NB4 (cell line): ENCODE measurements around the gene NDUFC2.
A peak's percentile ranks its signal among the peaks of the same experiment; 100 is the strongest.
"Not testable (repeated sequence)": the region's sequence is repeated elsewhere in the genome, so short reads cannot be mapped to it uniquely, and the experiment has no call there.

Source experiments
- DNase-seq: peaks from one replicate; pipeline ENCODE4 v3.0.0; 2010; ENCODE audit warnings: low read depth
- H3K4me3 ChIP-seq: one replicate; pipeline ENCODE4 v1.5.1; 2011; ENCODE audit warnings: mild to moderate bottlenecking, low read depth, low read length, moderate library complexity
- MAX ChIP-seq: IDR thresholded peaks from 2 replicates; pipeline ENCODE4 v1.6.1; 2011; ENCODE audit warnings: low read depth, low read length
- MYC ChIP-seq: IDR thresholded peaks from 2 replicates; pipeline ENCODE4 v1.6.1; 2011; ENCODE audit warnings: low read depth, low read length
- POLR2A ChIP-seq: IDR thresholded peaks from 2 replicates; pipeline ENCODE4 v1.6.1; 2011; ENCODE audit warnings: mild to moderate bottlenecking; ENCODE audit not compliant: insufficient read length; ENCODE audit errors: extremely low read depth
- TF ChIP-seq, protein P1 (sequence below): IDR thresholded peaks from one replicate; pipeline ENCODE4 v1.5.1; 2012; ENCODE audit warnings: low read depth, low read length

Gene NDUFC2

GRCh38 chr11:78081583-78081982, 1.9 kb upstream of the NDUFC2 start:
- TF ChIP-seq MYC (no peak), POLR2A (no peak)
- no peak overlapping the region for H3K4me3 ChIP-seq
- DNase-seq = no peak

- no peak overlapping the region for H3K4me3 ChIP-seq
- DNase-seq = peak; percentile 54
- TF ChIP-seq, protein P1, sequence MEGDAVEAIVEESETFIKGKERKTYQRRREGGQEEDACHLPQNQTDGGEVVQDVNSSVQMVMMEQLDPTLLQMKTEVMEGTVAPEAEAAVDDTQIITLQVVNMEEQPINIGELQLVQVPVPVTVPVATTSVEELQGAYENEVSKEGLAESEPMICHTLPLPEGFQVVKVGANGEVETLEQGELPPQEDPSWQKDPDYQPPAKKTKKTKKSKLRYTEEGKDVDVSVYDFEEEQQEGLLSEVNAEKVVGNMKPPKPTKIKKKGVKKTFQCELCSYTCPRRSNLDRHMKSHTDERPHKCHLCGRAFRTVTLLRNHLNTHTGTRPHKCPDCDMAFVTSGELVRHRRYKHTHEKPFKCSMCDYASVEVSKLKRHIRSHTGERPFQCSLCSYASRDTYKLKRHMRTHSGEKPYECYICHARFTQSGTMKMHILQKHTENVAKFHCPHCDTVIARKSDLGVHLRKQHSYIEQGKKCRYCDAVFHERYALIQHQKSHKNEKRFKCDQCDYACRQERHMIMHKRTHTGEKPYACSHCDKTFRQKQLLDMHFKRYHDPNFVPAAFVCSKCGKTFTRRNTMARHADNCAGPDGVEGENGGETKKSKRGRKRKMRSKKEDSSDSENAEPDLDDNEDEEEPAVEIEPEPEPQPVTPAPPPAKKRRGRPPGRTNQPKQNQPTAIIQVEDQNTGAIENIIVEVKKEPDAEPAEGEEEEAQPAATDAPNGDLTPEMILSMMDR = no peak
- TF ChIP-seq MYC (no peak), POLR2A (no peak), MAX (no peak)
These were observed 1.3 kb upstream of the NDUFC2 start for GRCh38 chr11:78080818-78081495.

DNA sequence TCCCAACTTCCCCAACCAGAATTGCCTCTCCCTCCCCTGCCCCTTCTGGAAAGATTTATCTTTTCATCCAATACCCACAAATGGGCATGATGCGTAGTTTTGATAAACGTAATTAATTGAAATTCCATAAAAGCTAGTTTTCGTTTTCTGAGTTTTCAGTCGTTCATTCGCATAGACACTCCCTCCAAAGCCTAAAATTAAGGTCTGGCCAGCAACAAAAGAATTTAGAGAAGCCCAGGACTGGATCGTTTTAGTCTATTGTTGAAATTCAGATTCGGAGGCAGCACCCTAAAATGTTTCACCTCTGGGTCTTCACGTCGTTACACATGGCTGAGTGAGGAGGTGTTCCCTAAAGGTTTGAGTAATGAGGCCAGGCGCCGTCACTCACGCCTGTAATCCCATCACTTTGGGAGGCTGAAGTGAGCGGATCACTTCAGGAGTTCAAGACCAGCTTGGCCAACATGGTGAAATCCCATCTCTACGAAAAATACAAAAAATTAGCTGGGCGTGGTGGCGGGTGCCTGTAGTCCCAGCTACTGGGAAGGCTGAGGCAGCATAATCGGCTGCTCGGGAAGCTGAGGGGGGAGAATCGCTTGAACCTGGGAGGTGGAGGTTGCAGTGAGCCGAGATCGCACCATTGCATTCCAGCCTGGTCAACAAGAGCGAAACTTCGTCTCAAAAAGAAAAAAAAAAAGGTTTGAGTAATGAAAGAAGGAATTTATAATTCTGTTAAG, 589 bp upstream of the NDUFC2 start:
- H3K4me3 ChIP-seq = peak overlapping the region; percentile 91
- TF ChIP-seq POLR2A (no peak), MAX (no peak), MYC (no peak)
- TF ChIP-seq, protein P1 = no peak
- no peak for DNase-seq

DNA sequence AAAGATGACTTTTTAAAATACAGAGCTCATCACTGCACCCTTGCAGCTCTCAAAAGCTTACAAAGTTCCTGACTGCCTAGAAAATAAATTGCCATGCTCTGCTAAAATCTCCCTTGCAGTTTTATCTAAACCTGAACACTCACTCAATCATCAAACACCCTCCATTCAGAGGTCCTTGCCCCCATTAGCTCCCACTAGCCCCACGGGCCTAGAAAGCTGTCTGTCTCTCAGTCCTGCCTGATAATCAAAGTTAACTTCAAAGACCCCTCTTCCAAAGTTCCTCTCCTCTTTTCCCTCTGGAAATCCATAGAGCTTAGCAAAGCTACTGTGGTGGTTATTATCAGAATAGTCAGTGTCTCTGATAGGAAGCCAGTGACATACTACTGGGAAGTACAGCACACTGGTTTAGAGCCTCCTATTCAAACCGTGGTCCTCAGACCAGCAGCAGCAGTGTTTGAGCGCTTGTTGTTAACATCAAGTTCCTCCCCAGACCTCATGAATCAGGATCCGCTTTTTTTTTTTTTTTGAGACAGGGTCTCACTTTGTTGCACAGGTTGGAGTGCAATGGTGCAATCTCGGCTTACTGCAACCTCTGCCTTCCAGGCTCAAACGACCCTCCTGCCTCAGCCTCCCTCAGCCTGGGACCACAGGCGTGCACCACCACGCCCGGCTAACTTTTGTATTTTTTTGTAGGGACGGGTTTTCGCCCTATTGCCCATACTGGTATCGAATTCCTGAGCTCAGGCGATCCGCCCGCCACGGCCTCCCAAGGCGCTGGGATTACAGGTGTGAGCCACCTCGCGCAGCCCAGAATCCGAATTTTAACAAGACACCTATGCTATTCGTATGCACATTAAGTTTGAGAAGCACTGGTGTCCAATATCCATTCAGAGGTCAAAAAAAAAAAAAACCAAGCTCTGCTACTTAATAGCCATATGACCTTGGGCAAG, 1.2 kb downstream of the NDUFC2 start:
- no peak for TF ChIP-seq POLR2A
- TF ChIP-seq, protein P1 = no peak
- peak; percentile 38 for DNase-seq
- peak overlapping the region; percentile 91 for H3K4me3 ChIP-seq

GRCh38 chr11:78077592-78077991, 2.1 kb downstream of the NDUFC2 start:
- peak overlapping the region; percentile 91 for H3K4me3 ChIP-seq
- DNase-seq = not testable (repeated sequence)

- H3K4me3 ChIP-seq = peak overlapping the region; percentile 21
- DNase-seq = no peak
- TF ChIP-seq MYC (no peak), MAX (no peak), POLR2A (no peak)
- TF ChIP-seq, protein P1 = no peak
These were observed 2.8 kb downstream of the NDUFC2 start for GRCh38 chr11:78076733-78077403.
